EH (cell line): ENCODE results near the gene MYH9.

Source experiments
- DNase-seq: peaks from one replicate; pipeline ENCODE4 v3.0.0-alpha.2; 2015; ENCODE audit warnings: low read depth

MYH9 gene

DNA sequence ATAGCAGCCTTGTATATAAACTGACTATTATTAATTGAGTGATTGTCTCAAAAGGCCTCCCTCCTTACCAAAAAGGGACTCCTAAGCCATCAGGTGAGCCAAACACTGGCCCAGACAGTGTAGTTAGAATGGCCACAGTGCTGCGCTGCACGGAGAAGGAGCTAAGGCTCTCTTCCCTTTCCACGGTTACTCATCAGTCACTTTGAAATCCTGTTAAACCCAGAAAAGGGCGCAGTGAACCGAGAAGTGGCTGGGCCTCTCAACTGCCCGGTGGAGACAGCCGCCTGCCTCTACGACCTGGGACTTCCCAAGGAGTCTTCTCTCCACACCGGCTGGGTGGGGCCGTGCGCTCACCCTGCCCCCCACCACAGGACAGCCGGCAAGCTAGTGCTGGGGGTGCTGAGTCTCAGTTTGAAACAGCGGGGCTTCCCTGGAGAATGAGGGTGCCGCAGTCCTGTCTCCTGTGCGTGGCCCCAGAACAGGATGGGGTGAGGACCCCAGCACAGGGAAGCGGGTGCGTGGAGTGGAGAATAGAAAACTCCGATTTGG, 1.3 kb downstream of the MYH9 start:
- no peak for DNase-seq

DNA sequence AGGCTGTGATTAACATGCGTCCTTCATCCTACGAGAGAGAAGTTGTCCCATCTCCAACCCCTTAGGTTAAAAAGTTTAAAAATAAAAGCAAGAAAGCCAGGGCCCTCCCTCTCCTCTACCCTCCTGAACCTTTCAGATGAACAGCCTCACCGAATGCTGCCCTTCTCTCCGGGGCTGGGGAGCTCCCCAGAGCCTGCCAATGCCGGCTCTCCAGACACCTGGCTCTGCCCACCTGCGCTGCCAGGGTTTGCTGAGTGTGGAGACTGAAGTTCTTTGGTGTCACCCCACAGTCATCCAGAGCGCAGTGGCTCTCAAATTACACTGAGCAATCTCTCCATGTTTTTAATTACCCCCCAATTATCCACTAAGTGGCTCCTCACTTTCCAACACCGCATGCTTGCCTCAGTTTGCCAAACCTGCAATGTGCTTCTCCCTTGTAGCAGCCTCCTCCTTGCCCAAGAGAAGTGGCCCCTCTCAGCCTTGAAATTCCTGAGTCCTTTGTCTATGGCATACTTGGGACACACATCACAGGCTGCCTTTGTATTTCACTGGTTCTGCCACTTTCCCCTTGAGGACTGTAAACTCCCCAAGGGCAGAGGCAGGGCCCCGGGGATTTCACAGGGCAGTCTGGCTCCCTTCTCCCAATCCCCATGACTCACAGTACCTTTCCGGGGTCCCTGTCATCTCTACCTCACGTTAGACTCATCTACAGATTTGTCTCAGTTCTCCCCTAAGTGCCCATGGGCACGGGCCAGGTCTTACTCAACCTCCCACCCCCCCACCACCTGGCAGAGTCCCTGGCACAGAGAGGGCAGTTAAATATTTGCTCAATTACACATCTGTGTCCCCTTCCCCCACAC, 2.0 kb downstream of the MYH9 start:
- peak; percentile 70 for DNase-seq

DNA sequence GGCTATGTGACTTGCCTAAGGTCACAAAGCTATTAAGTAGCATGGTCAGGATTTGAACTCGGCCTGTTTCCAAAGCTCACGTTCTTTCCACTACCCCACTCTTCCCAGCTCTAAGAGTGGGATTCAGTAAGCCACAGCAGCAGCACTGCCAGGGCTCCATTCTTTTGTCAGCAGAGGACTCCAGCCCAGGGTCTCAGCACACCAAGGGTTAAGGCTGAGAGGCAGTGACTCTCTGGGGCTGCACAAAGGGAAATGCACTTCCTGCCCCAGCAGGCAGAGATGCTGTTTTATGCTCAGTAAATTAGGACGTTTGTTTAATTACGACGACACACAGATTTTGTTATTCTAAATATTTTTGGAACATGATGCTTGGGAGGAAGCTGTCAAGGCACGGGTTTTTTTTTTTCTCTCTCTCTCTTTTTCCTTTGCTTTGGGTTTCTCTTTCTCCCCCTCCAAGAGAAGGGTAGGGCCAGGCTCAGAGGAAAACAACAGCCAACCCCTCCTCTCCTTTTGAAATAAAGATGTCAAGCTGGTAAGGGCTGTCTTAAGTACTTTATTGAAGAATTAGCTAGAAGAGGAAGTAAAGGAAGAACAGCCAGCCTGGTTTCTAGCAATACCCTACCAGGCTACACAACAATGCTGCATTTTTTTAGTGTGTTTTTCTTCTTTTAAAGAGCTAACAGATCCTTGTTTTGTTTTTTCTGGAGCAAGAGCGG, 2.8 kb downstream of the MYH9 start:
- DNase-seq: peak; percentile 72

DNA sequence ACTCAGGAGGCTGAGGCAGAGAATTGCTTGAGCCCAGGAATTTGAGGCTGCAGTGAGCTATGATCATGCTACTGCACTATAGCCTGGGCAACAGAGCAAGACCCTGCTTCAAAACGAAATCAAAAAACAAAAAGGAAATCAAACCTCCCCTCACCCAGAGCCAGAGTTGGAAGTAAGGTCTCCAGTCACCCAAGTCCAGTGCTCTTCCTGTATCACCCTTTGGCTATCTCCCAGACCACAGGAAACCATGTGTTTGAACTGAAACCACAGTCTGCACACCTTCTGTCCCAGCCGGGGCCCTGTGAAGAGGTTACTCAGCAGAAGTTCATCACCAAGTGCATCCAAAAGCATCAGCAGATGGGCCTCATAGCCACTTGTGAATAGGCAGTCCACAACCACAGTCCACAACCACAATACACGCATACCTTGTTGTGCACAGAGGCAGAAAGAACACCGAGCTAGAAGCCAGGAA, 4.6 kb downstream of the MYH9 start:
- peak; percentile 82 for DNase-seq

DNA sequence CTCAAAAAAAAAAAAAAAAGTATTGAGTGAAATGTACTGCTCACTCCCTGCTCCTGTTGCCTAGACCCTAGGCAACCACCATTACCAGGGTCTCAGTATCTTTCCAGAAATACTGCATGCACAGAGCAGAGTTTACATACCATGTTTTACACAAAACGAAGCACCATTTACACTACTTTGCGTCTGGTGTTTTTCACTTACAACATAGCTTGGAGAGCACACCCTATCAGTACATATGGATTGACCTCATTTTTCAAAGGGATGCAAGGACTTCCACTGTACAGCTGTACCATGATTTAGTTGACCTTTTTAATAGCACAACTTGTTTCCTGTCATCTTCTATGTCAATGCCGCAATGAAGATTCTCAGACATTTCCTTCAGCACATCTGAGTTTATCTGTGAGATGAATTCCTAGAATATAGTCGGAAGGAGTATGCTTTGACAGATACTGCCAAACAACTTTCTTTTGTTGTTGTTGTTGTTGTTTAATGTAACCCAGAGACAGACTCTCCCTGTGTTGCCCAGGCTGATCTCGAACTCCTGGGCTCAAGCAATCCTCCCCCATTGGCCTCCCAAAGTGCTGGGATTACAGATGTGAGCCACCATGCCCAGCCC, 6.1 kb downstream of the MYH9 start:
- no peak for DNase-seq

DNA sequence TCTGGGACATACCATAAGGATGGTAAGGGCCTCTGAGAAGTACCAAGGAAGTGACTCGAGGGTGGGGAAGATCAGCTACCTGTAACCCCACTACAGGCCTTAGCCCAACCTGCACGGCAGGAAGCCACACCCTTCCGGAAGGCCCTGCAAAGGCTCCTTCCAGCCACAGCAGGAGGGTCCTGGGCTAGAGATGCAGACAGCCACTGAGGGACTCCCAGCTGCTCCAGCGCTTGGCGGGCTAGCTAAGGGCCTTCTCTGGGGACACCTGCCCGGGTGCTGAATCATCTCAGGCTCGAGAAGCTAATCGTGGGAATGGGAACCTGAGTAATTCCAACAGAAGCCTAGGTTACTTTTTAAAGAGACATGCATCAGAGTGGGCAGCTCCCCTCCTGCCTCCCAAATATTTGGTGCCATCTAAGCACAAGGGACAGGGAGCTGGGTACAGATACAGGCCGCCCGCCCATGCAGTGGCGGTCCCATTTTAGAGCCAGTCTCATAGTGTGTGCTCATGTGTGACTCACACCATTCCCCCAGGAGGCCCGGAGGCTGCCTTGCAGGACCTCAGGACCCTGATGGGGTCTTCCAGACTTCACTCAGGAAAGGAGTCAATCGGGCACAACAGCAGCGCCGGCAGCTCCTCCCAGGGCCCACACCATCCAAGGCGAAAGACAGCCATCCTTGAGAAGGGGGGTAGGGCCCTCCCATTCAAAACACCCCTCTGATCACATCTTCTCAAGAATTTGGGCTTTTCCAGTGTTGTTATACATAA, 8.0 kb downstream of the MYH9 start:
- peak; percentile 41 for DNase-seq

DNA sequence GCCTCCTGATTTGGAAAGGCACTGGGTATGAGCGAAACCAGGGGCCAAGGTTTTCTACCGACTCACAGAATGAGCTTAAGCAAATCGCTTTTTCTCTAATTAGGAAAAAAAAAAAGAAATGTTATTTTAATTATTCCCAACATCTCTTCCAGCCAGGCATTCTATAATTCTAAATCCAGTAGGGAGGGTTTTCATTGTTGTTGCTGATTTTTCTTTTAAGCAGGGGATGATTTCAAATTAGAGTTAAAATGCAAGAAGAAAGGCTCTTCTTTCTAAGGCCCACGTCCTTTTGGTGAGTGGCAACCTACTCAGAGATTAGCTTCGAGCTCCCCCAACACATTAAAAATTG, 8.9 kb downstream of the MYH9 start:
- DNase-seq: no peak

DNA sequence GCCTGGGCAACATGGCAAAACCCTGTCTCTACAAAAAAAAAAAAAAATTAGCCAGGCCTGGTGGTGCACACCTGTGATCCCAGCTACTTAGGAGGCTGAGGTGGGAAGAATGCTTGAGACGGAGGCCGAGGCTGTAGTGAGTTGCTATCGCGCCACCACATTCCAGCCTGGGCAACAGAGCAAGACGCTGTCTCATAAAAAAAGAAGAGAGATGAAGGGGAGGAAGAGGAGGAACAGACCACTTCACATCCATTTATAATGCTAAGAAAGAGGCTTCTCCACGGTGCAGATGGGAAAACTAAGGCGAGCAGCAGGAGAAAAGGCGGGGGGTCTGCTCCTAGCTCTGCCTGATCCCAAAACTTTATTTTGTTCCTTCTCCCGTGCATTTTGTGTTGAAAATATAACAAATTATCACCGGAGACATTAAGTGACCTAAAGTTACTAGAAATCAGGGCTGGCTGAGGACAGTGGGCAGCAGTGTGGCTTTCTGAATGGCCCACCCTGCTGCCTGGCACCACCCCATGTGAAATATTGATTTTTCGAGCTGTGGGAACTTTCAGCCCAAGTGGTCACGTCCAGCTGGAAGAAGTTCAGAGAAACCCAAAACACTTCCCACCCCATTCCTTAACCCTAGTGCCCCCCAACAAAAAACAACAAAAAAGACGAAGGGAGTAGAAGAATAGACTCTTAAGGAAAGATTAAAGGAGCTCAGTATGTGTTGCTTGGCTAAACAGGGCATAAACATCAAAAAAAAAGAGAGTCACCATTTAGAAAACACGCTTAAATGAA, 9.5 kb downstream of the MYH9 start:
- DNase-seq: no peak

DNA sequence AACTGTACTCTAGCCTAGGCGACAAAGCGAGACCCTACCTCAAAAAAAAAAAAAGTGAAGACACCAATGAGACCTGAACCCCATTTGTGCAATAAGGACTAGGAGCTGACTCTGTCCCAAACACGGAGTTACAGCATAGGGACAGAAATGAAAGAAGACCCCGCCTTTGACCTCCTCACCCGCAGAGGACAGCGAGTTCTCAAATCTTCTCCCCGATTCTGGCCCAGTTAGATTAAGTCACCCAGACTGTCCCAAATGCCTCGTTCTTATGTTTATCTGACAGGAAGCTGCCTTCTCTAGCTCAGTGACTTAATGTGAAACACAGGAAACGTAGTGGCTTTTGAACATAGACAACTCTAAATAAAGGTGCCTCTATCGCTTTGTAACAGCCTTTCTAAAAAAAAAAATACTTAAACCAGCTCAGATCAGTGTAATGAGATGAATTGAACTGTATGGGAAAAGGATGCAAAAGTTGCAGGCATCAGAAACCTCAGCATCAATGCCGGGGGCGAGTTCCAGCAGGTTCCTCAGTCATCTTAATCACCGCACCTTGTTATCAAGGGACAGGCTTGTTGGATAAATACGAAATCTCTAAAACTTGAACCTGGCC, 10.6 kb downstream of the MYH9 start:
- no peak for DNase-seq

DNA sequence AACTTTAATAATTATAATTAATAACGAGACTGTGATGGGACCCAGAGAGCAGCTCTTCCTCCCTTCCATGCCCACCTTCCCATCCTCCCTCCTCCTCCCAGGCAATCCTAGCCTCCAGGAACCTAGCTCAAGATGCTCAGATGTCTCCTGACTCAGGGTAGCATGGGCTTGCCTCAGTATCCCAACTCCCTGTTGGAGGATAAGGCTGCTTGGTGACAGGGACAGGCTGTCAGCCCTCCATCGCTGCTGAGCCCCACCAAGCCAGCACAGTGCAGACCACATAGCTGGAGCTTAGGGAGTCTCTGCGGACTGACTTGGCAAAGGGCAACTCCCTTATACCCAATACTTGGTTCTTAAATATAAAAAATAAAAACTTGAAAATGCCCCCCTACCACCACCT, 11.5 kb downstream of the MYH9 start:
- DNase-seq: no peak

DNA sequence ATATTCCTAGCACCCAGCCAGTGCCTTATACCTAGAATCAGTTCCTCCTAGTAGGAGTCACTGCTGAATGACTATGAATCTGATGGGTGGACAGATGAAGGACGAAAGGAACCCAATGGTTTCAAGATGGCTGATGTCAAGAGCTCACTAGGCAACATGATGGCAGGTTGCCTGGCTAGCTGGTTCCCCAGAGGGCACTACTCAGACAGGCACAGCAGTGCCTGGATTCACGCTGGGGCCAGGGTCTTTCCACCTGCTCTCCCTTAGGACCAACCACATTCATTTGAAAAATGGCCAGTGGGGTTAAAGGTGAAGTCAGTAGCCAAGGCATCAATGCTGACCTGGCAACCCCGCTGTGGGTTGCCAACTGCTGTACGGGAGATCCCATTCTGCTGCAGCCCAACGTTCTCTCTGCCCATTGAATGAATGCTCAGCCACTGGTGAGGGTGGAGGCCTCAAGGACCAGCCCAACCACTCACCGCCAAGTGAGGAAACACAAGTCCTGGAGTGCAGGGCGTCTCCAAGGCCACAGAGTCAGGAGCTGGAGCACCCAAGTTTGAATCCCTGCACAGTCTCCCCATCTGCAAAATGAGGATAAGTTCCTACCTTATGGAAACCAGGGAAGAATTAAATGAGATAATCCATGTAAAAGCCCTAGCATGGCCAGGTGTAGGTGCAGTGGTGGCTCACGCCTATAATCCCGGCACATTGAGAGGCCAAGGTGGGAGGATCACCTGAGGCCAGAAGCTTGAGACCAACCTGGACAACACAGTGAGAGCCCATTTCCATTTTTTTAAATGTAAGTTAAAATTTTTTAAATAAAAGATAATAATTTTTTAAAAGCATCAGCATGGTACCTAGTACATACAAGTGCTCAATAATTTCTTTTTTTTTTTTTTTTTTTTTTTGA, 12.4 kb downstream of the MYH9 start:
- no peak for DNase-seq

DNA sequence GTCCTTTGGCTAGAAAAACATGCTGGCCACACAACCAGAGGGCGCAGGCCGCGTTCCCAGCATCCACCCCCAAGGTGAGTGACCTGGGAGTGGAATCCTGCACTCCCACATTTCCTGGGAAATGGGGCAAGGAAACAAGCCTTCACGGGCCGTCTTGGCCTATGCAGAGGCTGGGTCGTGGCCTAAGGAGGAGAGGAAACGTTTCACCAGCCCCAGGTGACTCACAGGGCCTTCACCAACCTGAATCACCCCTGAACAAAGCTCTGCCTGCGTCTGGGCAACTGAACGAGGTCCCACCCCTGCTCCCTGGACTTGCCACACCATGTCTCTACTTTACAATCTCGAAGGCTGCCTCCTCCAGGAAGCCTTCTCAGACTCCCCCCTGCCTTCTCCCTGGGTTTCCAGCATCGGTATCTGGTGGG, 13.2 kb downstream of the MYH9 start:
- peak; percentile 62 for DNase-seq

DNA sequence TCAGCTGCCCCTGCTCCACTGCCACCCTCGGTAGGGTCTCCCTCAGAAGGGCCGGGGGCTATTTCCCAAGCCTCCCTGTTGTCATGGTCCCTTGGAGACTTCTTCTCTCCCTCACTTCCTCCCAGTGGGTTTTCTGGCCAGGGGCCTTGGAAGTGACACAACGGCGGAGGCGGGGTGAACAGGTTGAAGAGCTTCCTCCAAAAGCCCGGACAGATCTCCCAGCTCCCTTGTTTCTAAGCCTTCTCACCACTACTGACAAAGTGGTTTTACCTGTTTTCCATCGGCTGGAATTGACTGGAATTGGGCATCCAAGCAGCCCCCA, 14.5 kb downstream of the MYH9 start:
- no peak for DNase-seq

DNA sequence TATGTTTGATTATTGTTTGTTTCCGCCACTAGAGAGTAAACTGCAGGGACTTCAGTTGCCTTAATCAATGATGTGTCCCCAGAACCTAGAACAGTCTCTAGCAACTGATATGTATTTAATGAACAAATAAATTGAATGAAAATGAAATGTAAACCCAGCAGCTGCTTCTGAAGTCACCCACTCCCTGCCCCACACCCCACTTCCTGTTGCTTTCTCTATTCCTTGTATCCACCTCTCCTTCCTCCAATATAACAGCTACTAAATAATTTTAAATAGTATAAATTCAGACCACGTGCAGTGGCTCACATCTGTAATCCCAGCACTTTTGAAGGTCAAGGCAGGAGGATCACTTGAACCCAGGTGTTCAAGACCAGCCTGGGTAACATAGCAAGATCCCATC, 15.8 kb downstream of the MYH9 start:
- no peak for DNase-seq

DNA sequence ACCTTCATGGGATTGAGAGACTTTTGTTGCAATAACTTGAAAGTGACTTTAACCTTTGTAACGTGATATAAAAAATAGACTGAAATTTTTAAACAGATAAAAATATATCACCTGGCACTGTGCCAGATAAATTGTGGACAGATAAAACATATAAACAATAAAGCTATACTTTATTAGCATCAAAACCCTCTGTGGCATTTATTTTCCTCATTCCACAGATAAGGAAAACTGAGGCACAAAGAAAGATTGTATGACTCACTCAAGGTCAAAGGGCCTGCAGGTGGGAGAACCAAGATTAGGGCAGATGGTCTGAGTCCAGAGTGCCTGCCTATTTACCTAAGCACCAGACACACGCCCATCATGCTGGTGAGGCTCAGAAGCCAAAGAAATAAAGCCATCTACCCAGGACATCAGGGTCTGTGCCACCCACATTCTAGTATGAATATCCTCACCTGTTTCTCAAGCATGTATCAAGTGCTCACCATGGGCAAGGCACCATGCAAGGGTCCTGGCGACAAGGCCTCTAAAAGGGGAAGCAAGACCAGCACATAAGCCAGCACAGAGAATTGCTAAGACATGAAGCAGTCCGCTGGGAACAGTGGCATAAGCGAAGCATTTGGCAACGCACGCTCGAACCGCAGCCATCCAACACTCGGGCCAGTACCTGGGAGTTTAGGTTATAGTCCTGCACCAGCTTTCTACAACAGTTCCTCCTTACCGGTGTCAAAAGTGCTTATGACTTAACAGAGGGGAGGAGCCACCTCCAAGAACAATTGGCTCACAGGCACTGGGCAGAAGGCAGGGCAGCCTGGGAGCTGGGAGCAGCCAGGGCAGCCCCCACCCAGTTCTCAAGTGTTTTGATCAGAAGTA, 17.6 kb downstream of the MYH9 start:
- DNase-seq: peak; percentile 52

DNA sequence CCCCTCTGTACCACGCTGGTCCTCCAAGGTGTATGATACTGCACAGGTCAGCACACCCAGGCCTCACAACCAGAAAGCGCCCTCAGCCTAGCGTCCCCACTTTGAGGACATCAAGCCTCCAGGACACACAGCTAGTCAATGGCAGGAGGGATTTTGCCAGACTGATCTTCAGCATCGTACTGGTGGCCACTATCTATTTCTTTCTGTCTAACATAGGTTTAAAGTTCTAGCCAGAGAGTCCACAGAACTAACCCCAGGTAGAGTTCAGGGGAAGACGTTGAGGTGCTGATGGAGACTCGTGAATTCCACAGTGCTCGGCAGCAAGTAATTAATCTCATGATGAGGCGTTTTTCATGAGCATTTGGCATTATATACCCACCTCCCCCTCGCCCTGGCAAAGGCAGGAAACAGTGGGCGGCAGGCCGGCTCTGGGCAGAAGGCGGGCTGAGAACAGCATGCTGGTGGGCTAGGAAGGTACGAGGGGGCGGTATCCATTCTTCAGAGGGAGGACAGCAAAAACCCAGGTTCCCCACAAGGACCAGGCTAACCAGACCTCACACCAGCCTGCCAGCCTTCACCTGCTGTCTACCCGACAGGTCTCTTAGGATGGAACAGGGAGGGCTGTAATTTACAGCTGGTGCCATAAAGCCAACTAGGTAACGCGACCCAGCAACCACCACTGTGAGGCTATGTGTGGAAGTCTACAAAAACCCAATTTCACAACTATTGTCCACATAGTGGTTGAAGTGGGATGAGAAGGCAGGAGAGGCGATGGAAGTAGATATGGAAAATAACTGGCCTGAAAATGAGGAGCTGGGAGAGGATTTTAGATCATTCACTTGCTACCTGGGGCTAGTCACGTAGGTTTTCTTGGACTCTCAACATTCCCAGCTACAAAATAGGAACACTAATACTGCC, 18.5 kb downstream of the MYH9 start:
- DNase-seq: peak; percentile 26

DNA sequence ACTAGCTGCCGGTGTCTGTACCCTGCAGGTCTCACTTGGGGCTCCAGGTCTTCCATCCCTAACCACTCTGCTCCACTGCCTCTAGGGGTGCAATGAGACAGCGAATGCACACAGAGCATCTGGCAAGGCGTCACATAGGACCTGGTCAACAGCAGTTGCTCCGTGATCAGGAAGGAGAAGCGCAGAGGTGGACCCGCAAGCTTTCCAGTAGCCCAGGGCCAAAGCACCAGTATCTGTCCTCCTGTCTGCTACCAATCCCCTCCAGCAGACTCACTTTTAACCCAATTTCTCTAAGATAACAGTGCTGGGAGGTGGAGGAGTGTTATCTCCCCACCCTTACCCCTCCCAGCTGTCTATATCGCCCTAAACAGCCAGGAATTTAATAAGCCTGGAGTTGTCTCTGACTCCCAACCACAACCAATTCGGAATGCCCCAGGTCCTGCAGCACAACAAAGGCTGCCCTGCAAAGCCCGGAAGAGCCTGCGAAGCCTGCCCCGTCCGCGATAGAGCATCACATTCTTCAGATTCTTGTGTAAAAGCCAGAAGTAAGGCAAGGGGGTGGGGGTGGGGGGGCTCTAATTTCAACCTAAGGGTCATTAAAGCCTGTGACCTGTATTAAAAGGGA, 19.3 kb downstream of the MYH9 start:
- peak; percentile 95 for DNase-seq
